ENCODE measurements around the gene ABCA1.

The ABCA1 gene

DNA sequence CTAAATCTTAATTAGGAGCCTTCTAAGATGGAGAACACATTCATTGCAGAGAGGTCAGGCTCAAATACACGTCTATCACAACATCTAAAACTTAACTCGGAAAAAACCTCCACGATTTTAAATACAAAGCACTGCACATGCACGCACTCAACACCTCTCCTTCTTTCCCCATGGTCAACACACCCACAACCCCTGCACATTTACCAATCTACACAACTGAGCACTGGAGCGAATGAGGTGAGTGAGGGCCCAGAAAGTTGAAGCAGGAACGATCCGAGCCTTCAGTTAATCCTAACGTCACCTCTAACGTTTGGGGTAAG, 180.8 kb downstream of the ABCA1 start:
- DNase-seq: no peak

DNA sequence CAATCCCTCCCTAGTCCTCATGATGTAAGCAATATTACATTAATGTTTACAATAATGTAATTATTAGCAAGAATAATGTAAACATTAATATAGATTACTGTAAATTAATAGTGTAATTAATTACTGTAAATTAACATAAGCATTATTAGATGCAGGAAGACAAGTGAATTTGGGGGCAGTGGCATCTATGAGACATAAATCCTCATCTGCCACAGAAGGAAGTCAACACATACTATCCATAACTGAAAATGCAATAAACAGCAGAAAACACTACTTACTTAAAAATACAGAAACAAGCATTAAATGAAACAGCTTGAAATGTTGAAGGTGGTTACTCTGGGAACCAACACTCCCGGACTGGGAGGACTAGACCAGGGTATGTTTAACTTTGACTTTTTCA, 181.2 kb downstream of the ABCA1 start:
- no peak for DNase-seq

DNA sequence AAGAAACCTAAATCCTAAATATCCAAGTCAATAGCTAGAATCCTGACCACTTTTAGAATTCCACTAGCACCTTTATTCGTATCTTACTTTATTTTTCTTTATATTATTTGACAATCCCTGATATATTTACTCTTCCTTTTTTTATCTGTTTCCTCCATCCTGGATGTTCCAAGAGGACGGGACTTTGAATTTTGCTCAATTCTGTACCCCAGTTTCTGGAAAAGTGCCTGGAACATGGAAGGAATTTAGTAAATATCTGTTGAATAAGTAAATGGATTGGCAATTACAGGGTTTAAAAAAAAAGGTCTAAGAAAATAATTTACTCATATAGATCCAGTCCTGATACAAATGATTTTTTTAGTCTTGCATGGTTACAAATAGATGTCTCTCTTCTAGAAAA, 181.7 kb downstream of the ABCA1 start:
- no peak for DNase-seq

DNA sequence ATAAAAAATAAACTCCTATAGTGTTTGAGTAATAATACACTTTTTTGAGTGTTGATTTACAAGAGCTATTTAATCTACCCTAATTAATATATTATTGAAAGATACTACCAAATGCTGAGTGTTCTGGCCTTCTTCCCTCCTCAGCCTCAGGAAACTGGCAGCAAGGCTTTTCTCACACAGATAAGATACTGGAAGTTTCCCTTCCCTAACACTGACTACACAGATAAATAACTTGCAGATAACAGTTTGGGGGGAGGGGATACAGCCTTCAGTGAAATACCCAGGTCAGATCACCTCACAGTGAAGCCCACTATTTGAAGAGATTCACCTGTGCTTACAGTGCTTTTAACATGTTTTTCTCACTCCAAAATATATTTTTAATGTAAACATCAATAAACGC, 182.1 kb downstream of the ABCA1 start:
- no peak for DNase-seq

DNA sequence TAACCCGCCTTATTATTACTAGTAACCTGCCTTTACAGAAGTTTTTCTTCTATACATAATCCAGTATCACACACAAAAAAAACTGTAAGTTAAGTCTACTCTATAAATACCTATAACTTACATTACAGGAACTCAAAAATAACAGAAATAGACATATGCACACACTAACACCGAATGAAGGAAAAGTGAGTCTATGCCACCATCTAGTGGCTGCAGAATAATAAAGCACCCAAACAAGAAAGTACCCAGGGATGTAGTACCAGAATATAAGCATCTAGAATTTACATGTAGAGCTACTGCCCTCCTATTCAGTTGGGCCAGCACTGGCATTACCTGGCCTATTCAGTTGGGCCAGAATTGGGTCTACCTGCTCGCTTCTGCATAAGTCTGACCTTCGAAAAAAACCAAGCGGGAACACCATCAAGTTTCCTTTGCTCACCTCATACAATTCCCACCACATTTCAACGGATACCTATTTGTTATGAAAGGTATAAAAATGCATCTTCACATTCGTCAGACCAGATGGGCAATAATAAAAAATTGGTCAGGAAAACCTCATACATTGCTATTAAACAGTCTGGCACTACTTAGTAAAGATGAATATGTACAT, 184.5 kb downstream of the ABCA1 start:
- peak; percentile 34 for DNase-seq

DNA sequence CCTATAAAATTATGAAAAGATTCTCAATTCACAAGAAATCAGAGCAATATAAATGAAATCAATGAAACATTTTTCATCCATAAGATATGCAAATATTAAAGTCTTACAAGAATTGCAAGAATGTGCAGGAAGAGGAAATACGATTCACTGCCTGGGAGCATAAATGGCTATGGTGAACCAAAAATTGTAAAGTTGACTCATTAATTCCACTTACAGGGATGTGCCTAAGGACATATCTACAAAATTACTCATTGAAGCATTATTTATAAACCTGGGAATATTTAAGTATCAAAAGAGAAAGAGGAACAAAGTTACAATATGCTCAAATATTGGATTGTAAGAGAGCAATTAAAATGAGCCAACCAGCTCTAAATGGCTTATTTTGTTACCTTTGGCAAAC, 187.3 kb downstream of the ABCA1 start:
- DNase-seq: no peak

DNA sequence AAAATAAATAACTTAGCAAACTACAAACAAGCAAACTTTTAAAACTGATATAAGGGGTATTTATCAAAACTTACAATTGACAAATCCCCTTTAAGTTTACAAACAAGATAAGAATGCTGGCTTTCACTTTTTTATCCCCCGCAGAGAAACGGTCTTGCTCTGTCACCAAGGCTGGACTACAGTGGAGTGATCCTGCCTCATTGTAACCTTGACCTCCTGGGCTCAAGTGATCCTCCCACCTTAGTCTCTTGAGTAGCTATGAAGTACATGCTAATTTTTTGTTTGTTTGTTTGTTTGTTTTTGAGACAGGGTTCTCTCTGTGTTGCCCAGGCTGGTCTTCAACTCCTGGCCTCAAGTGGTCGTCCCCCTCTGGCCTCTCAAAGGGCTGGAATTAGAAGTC, 189.5 kb downstream of the ABCA1 start:
- DNase-seq: no peak

Data from SHP77 treated with DMSO at 0.1 percent for 48 hours (cell line).